GM12801 (cell line): ENCODE data around the gene SLC16A13.

Source experiments
- CTCF ChIP-seq: IDR thresholded peaks from one replicate; pipeline ENCODE4 v1.5.1; 2011; ENCODE audit warnings: control low read depth; ENCODE audit not compliant: insufficient read length; ENCODE audit errors: extremely low read depth

Gene SLC16A13

GRCh38 chr17:7048968-7049367 lies 13.2 kb downstream of the SLC16A13 start:
- TF ChIP-seq CTCF = no peak

GRCh38 chr17:7056386-7056785 lies 20.6 kb downstream of the SLC16A13 start:
- no peak for TF ChIP-seq CTCF

GRCh38 chr17:7058831-7059447 lies 23.1 kb downstream of the SLC16A13 start:
- TF ChIP-seq CTCF = no peak

GRCh38 chr17:7060165-7060891 lies 24.5 kb downstream of the SLC16A13 start:
- no peak for TF ChIP-seq CTCF

- TF ChIP-seq CTCF = no peak
Observed at GRCh38 chr17:7063518-7064094, 27.8 kb downstream of the SLC16A13 start.

GRCh38 chr17:7064261-7064660 lies 28.4 kb downstream of the SLC16A13 start:
- no peak for TF ChIP-seq CTCF

GRCh38 chr17:7067198-7067597 lies 31.4 kb downstream of the SLC16A13 start:
- TF ChIP-seq CTCF = no peak
